SW 1271 (cell line): ENCODE measurements around the gene SKIDA1.

Experiments
- DNase-seq, 2 experiments: peaks; one replicate each; lab custom pipeline; 2025; lab: John Stamatoyannopoulos, UW

The SKIDA1 gene

GRCh38 chr10:21482821-21483220 is 42.7 kb downstream of the SKIDA1 start:
- no peak for DNase-seq

DNA sequence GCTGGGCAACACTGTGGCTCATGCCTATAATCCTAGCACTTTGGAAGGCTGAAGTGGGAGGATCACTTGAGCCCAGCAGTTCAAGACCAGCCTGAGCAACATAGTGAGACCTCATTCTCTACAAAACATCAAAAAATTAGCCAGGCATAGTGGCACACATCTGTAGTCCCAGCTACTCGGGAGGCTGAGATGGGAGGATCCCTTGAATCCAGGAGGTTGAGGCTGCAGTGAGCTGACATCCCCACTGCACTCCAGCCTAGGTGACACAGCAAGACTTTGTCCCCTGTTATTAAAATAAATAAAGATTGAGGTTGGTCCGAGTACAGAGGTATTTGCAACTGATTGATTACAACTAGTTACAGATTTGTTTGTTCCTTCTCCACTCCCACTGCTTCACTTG is 44.1 kb downstream of the SKIDA1 start:
- DNase-seq = no peak

- DNase-seq = no peak
Measured at GRCh38 chr10:21479570-21480315, 45.7 kb downstream of the SKIDA1 start.

GRCh38 chr10:21475393-21475792 is 50.1 kb downstream of the SKIDA1 start:
- no peak for DNase-seq

DNA sequence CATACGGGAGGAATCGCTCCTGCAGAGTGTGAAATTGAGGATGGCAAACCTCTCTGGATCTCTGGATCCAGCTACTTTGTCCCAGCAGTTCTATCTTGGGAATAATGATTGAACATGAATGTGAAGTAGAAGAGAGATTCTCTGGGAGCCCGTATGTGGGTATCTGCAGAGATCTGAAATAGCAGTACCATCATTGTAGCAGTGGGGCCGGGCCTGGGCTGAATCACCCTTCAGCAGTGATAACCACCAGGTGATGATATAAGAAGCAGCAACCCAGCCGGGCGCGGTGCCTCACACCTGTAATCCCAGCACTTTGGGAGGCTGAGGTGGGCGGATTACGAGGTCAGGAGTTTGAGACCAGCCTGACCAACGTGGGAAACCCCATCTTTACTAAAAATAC is 51.9 kb downstream of the SKIDA1 start:
- no peak for DNase-seq

GRCh38 chr10:21473135-21473534 is 52.3 kb downstream of the SKIDA1 start:
- no peak for DNase-seq

DNA sequence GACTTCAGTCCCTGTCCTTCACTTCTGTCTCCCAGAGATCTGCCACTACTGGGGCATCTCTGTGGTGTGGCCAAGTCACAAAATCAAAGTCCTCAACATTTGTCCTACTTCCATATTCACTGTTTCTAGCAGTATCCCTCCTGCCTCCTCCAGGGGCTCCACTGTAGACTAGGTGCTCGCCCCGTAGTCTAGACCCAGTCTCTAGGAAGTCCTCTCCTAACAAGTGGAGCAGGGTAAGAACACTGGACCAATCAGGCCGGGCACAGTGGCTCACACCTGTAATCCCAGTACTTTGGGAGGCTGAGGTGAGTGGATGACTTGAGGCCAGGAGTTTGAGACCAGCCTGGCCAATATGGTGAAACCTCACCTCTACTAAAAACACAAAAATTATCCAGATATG is 57.4 kb downstream of the SKIDA1 start:
- DNase-seq = no peak

- DNase-seq = no peak
Measured at GRCh38 chr10:21467633-21468032, 57.8 kb downstream of the SKIDA1 start.

GRCh38 chr10:21464134-21464533 is 61.3 kb downstream of the SKIDA1 start:
- DNase-seq = no peak
